Measurements from ENCODE around the gene SLC18B1. TPM values are rescaled to one million over a fixed set of nuclear protein-coding genes. Genes with fewer than 3 reads are reported as not detected.

Gene SLC18B1
- total RNA-seq, 1 experiment from 2014 or later, result 6.3 TPM

- DNase-seq (ENCODE audit: low read depth), result no peak
Observed at GRCh38 chr6:132746048-132746447, 52.4 kb downstream of the SLC18B1 start.

DNA sequence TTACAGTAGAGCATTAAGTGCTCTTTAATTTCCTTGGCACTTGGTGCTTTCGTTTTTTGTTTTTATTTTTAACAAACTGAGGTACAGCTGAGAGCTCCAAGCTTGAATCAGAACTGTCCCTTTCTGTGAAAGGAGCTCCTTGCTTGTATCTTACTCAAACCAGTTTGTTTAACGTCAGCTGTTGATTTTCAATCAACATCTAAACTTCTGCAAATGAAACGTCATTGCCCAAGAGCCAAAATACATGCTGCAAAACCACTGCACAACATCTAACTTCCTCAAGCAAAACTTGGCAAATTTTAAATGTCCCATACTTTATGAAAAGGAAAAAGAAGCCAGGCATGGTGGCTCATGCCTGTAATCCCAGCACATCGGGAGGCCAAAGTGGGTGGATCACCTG, 55.9 kb downstream of the SLC18B1 start:
- peak; percentile 37 for DNase-seq (ENCODE audit: low read depth)

DNA sequence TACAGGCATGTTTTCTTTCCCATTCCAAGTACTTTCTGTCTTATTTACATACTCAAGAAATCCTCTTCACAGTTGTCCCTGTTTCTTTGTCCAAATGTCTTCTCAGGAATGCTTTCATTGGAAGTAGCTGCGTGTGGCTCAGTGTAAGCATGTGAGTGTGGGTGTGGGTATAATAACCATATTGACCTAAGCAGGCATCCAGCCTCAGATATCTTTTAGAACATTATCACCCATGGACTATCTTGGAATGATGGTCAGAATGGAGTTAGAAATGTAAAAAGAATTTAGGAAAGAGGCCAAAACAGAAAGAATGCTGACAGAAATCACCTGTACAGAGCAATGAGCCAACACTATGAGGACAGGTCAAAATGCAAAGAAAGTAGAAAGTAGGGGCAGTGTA, 57.2 kb downstream of the SLC18B1 start:
- no peak for DNase-seq (ENCODE audit: low read depth)

- DNase-seq (ENCODE audit: low read depth), result no peak
Observed at GRCh38 chr6:132736239-132736638, 62.2 kb downstream of the SLC18B1 start.

DNA sequence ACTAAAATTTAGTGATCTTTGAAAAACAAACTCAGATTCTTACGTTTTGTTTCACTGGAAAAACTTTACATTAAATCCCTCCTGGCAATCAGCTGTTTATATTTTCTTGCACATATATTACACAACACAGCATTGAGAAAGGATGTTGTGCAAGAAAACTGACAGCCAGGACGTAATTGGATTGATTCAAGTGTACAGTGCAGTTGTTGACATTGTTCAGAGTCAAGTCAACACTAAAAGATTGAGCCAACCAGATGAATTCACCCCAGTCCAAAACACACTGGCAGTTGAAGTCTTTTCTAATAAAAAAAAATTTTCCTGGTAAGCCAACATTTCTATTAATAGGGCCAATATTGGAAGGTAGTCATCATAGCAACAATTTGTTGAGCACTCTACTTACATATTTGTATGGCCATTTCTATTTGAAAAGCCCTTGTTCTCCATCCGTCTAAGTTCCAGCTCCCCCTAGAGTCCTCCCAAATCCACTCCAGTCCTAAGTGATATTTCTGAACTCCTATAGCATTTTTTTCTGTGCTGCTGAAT, 63.7 kb downstream of the SLC18B1 start:
- DNase-seq (ENCODE audit: low read depth), result peak; percentile 38

- DNase-seq (ENCODE audit: low read depth), result no peak
Observed at GRCh38 chr6:132733814-132734213, 64.6 kb downstream of the SLC18B1 start.

- DNase-seq (ENCODE audit: low read depth), result no peak
Observed at GRCh38 chr6:132733283-132733682, 65.2 kb downstream of the SLC18B1 start.

GRCh38 chr6:132731086-132731485, 67.4 kb downstream of the SLC18B1 start:
- no peak for DNase-seq (ENCODE audit: low read depth)

- DNase-seq (ENCODE audit: low read depth), result peak; percentile 40
Observed at GRCh38 chr6:132730560-132730959, 67.9 kb downstream of the SLC18B1 start.

- no peak for DNase-seq (ENCODE audit: low read depth)
Observed at GRCh38 chr6:132728616-132729015, 69.8 kb downstream of the SLC18B1 start.

GRCh38 chr6:132726608-132726975, 71.8 kb downstream of the SLC18B1 start:
- DNase-seq (ENCODE audit: low read depth), result no peak

DNA sequence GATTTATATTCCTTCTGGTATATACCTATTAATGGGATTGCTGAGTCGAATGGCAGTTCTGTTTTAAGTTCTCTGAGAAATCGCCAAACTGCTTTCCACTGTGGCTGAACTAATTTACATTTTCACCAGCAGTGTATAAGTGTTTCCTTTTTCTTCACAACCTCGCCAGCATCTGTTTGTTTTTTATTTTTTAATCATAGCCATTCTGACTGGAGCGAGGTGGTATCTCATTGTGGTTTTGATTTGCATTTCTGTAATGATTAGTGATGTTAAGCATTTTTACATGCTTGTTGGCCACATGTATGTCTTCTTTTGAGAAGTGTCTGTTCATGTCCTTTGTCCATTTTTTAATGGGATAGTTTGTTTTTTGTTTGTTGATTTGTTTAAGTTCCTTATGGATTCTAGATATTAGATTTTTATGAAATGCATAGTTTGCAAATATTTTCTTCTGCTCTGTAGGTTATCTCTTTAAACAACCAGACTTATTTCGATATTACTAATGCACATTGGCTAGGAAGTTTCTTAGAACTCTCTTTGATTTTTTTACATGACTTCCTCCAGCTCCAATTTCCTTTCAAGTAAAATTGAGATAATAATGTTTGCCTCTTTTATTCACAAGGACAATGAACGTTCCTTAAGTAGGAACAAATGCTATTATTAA, 72.4 kb downstream of the SLC18B1 start:
- no peak for DNase-seq (ENCODE audit: low read depth)

- no peak for DNase-seq (ENCODE audit: low read depth)
Observed at GRCh38 chr6:132725471-132725870, 73.0 kb downstream of the SLC18B1 start.

GRCh38 chr6:132719736-132720448, 78.5 kb downstream of the SLC18B1 start:
- no peak for DNase-seq (ENCODE audit: low read depth)

Other genes with a start within 250 kb of the SLC18B1 start
- gene TAAR8, start 246.0 kb downstream of the SLC18B1 start, total RNA-seq (2014; rRNA removed), result not detected in 2 replicates
- gene TAAR6, start 228.3 kb downstream of the SLC18B1 start, total RNA-seq (2014; rRNA removed), result not detected in 2 replicates
- gene TAAR5, start 208.9 kb downstream of the SLC18B1 start, total RNA-seq (2014; rRNA removed), result not detected in 2 replicates
- gene TAAR2, start 174.4 kb downstream of the SLC18B1 start, total RNA-seq (2014; rRNA removed), result not detected in 2 replicates
- not detected in 2 replicates for gene TAAR1, start 139.5 kb downstream of the SLC18B1 start, total RNA-seq (2014; rRNA removed)
- gene VNN1, start 84.6 kb downstream of the SLC18B1 start, total RNA-seq (2014; rRNA removed), result 4.2 and 6.6 TPM in 2 replicates
- gene VNN2, start 40.7 kb downstream of the SLC18B1 start, total RNA-seq (2014; rRNA removed), result 0.19 TPM in 1 of 2 replicates, not detected in the other
- gene RPS12, start 15.9 kb upstream of the SLC18B1 start, total RNA-seq (2014; rRNA removed), result 1,162 and 1,423 TPM in 2 replicates